Kidney capillary endothelial cell (primary cell): ENCODE measurements around the gene CDK18.

Experiments
- DNase-seq: peaks from one replicate; pipeline ENCODE4 v3.0.0-alpha.2; 2018; ENCODE audit warnings: low spot score

CDK18 gene

DNA sequence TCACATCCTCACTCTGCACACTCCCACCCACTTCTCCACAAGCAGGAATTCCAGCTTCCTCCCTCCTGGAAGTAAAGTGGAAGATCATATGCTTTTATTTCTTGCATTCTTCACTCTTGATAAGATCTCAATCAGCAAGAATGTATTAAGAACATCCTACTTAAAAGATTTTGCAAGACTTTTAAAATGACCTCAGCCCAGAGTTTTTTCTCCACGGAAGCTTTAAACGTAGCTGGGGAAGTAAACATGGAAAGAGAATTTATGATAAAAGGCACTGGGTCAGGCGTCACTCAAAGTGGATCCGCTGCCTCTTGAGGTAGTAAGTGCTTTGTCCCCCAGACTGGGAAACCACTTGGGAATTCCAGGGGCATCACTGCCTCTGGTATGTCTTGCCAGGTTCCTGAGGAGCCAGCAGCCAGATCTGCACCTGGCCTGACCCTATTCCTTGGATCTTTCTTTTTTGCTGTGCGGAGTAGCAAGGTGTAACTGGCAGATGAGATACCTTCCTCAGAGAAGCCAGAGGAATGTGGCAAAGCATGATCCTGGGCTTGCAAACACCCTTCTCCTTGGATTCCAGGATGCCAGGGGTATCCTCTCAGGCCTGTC is 33.9 kb downstream of the CDK18 start:
- DNase-seq = no peak

DNA sequence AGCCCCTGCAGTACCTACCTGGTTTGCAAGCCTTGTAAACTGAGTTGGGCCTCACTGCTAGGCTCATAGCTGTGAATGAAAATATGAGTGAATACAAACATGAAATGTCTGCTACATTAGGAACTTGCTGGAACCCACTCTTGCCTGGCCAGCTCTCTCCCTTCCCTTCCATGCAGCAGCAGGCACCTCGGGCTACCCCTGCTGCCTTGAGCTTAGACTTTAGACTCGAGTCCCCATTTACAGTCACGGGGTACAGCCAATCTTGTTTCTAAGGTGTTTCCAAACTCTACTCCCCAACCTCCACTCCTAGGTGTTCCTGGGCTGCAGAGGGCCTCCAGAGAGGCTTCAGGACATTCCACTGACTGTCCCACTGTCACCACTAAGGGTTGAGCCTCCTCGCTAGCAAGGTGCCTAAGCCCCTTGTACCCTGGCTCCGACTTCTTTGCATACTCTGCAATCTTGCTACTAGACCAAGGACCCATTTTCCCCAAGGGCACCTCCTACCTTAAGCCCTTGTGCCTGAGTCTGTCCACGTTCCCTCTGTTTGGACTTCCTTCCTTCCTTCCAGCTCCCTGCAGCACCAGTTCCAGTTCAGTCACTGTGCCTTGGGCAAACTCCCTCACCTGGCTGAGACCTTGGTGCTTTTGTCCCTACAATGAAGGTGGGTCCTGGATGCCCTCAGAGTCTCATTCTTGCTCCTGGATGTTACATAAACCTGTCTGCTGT is 36.9 kb downstream of the CDK18 start:
- DNase-seq = no peak

DNA sequence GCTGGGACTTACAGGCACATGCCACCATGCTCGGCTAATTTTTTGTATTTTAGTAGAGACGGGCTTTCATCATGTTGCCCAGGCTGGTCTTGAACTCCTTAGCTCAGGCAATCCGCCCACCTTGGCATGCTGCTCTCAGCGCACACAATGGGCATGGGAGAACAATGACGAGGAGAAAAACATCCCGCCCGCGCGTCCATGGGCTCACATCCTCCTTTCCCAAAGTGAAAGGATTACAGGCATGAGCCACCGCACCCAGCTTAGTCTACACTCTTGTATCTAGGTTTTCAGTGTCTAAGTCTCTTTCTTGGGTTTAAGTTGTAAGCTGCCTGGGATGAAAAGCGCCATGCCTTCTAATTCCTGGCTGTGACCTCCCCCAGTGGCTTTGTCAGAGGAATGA is 37.9 kb downstream of the CDK18 start:
- DNase-seq = no peak

DNA sequence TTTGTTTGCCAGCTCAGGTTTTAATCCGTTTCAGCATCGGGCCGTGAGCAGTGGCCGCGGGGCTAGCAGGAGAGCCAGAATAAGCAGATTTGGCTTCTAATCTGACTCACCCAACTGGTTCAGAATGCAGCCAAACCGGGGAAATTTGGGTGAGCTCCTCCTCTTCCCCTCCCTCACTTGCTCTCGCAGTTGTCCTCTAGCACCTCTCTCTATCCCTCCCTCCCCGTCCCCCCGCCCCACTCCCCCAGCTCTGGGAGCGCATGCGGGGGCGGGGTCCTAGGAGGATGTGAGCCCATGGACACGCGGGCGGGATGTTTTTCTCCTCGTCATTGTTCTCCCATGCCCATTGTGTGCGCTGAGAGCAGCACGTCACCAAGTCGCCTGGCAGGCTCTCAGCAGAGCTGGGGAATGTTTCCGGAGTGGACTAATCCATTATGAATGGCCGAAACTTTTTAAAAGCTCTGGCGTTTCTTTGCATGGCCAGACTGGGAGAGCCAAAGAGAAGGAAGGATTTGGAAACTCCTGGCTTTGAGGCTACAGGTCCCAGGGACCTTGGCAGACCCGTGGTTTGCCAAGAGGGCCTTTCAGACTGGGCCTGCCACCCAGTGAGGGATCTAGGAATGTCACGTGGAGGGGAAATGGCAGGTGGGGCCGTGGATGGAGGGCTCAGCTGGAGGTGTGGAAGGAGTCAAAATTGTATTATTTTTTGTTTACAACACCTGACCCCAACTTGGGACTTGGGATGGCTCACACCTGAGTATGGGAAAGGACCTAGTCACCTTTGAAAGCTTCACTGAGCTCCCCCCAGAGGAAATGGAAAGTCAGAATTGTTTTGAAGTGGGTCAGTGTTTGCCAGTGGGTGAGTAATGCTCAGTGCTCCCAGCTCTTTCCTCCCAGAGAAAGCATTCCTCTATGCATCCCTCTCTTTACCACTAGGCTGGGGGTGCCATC is 39.2 kb downstream of the CDK18 start:
- DNase-seq = peak; percentile 92

DNA sequence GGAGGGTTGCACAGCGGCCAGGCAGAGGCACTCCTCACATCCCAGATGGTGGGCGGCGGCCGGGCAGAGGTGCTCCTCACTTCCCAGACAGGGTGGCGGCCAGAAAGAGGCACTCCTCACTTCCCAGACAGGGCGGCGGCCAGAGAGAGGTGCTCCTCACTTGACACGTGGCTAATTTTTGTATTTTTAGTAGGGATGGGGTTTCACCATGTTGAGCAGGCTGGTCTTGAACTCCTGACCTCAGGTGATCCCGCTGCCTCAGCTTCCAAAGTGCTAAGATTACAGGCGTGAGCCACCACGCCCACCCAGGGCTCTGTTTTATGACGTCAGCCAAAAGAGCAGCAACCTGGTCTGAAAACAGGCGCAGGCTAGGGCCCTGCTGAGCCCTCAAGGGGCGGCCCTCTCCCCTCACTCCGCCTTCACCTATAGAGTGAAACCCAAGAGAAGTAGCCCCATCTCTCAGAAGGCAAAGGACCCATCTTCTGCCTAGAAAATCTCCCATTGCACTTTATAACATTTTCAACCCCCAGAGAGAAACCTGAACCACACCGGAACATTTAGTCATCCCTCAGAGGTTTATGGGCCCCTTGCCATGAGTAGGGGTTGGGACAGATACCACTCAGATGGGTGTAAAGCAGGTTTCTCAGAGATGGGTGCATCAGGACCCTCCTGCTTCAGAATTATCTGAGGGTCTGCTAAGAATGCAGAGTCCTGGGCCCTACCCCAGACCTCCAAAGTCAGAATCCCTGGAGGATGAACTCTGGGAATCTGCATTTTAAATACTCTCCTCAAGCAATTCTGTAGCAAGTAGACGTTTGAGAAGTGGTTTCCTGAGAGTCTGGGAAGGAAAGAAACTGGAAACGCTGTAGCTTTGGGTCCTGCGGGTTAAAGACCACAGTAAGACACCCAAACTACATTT is 40.8 kb downstream of the CDK18 start:
- no peak for DNase-seq

DNA sequence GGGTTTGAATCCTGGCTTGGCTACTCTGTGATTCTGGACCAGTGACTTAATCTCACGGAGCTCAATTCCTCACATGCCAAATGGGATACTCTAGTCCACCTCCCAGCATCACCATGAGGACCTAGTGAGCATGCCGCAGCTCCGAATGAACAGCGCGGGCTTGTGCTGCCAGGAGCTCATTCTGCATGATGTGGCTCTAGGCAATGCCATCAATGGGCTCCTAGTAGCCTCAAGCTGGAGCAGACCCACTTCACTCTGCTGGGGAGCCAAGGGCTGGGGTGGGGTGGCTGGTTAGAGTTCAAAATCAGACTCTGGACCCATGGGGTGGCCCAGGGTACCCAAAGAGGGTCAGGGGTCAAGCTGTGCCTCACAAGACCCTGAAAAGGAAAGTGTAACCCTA is 41.5 kb downstream of the CDK18 start:
- DNase-seq = no peak

DNA sequence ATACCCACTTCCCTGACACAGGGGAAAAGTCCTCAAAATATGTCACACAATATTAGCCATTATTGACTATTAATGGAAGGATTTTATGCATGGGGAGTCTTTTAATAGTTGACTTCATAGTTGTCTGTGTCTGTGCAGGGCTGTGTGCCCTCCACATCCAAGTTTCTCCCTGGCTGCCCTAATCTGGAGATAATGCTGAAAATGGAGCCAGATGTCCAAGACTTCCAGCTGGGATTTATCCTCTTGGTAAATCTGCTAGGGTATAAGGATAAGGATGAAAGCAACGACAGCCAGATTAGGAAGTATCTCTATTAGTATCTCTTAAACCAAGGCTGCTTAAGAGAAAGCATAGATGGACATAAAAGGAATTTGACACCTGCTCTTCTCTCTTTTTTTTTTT is 42.1 kb downstream of the CDK18 start:
- no peak for DNase-seq

DNA sequence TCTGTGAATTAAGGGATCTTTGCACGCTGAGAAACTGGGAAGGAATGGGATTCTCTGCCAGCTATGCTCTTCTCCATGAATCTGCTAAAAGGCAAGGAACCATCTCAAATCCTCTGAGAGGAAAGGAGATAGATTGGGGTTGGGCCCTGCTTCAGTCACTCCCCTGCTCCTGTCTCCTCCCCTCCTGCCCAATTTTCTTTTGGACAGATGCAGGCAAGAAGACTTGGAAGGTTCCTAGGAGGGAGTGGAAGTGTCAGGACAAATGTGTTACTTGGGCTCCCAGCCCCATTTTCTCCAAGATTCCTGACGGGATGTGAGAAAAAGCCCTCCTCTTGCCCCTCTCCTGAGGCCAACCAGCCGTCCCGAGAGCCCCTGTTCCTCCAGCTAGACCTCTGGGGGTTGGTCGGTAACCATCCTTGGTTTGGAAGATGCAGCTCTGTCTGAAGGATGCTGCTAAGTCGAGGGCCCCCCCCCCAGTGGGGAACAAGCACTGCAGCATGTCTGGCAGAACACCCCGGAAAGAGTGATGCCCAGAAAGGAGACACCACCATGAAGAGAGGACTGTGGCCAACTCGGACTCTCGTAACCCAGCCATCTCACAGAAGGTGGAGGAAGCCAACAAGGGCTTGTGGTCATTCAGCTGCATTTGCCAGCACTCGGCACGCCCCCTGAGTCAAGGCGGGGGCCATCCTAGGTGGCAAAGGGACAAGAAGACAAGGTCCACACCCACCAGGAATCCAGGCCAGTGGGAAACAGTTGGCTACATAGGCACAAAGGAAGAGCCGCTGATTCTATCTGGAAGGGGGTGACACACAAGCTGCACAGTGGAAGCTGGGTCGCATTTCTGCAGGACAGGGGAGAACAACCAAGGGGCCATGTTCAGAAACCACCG is 43.7 kb downstream of the CDK18 start:
- no peak for DNase-seq

DNA sequence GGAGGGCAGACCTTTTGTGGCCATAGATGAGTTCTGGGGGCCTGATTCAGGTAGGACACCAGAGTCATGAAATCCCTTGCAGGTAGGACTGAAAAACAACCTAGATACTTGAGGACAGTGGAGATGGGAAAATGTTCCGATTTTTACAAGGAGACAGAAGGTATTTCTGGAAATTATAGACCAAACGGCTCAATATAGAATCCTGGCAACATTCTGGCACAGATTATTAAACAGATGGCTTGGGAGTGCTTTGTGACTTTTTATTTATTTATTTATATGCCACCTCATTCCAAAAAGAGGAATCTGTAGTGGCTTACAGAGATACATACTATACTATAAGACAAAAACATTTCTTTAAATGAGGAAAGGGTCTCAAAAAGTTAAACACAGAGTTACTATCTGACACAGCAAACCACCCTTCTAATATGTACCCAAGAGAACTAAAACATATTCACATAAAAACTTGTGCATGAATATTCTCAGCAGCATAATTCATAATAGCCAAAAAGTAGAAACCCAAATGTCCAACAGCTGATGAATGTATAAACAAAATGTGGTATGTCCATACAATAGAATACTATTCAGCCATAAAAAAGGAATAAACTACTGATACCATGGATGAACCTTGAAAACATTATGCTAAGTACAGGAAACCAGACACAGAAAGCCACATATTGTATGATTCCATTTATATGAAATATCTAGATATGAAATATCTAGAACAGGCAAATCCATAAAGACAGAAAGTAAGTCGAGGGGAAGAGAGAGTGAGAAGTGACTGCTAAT is 49.8 kb downstream of the CDK18 start:
- no peak for DNase-seq

DNA sequence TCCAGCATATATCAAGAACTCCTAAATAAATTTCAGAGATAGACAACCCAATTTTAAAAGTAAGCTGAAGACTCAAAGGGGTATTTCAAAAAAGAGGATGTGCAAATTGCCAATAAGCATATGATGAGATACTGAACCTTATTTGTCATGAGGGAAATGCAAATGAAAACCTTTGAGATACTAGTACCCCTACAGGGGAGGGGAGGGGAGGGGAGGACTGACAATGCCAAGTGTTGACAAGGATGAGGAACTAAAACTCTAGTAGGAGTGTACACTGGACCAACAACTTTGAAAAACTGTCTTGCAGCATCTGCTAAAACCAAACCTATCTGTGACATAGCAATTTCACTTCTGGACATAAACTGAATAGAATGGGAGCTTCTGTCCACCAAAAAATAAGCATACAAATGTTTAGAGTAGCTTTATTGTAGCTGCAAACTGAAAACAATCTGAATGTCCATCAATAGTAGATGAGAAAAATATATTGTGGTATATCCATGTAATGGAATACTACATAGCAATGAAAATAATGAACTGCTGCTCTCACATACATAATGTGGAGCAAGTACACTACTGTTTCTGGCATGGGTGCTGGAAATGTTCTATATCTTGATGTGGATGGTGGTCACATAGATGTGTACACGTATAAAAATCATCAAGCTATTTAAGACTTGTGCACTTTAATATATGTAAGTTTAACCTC is 57.2 kb downstream of the CDK18 start:
- no peak for DNase-seq

DNA sequence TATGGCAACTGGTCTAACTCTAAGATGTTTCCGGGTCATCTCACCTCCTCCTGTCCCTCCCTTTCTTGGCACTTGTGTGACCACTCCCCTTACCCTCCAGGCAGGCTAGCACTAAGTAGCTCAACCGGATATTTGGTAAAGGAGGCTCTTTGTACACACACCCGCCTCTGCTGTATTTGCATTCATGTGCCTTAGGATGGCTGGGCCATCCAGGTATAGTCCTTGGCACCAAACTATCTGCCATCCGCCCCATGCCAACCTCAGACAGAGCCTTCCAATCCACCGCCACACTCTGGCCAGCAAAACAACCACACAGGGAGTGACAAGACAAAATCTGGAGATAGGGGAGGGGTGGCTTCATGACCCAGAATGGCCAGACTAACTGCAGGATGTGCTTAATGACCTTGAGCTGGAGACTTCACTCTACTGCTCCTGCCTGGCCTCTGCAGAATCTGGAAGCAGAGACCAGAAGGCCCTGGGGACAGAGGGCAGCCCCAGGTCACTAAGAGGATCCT is 59.5 kb downstream of the CDK18 start:
- DNase-seq = no peak

DNA sequence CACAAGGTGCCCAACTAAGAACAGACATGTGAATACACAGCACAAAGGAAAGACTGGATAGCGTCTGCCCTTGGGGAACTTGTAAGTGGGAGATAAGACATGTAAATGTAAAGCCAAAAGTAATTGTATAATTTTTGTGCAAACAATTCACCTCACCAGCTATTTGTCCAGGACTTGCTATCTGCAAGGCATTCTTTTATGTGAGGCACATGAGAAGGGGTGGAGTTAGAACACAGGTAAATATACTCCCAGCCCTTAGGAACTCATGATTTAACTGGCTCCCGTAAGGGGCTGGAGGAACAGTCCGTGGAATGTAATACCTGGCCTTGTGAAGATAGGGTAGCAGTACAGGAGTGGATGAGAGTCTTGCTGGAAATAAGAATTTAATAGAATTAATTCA is 61.3 kb downstream of the CDK18 start:
- no peak for DNase-seq

DNA sequence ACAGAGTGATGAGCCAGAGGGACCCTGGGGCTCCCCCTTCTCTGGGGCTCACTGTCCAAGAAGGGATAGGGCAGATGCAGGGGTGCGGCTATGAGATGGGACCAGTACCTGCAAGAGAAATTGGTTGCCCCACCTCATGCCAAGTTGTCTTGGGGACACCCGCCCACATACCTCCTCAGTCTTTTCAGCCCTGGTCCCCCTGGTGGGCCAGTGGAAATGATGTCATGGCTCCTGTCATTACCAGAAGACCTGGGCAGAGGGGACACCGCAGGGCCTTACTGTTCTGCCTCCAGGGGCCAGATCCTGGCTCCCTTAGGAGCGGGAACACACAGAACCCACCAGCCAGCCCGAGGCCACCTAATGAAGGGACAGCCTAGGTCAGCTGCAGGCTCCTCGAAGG is 63.2 kb downstream of the CDK18 start:
- no peak for DNase-seq

DNA sequence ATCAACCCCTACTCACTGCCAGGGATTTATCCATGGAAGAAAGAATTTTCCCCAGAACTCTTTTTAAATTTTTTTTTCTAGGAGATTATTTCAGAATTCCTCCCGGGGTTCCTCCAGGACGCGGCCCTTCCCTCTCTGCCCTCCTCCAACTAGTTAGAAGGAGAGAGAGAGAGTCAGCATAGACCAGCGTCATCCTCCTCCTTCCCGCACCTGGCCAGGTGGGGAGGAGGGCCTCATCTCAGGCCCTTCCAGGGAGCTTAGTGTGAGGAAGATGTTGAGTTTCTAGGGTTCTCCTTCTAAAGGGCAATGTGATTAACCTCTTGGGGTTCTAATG is 63.6 kb downstream of the CDK18 start:
- no peak for DNase-seq

DNA sequence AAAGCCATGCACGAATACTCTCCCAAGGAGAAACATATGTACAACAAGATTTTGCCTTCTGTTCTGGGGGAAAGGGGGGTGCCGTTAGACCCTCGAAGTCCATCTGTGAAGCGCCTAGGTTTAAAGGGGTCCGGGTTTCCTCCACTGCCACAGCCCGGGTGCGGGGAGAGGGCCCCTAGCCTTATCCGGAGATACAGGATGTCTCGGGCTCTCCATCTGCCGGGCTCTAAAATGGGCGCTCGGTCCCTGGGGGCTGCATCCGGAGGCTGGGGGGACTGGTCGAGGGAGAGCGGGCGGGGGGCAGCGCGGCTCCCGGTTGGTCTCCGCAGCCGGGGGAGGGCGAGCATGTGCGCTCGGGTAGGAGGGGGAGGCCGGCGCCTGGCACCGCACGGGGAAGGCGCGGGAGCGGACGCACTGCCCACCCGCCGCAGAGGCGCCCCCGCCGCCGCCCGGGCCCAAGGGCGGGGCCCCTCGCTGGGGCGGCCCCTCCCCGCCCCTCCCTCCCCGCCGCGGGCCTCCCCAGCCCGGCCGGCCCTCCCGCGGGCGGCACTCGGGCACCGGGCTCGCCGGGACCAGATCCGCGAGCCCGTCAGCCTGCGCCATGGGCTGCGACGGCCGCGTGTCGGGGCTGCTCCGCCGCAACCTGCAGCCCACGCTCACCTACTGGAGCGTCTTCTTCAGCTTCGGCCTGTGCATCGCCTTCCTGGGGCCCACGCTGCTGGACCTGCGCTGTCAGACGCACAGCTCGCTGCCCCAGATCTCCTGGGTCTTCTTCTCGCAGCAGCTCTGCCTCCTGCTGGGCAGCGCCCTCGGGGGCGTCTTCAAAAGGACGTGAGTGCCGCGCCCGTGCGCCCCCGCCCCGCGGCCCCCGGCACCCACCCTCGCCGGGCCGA is 64.2 kb downstream of the CDK18 start:
- DNase-seq = no peak

DNA sequence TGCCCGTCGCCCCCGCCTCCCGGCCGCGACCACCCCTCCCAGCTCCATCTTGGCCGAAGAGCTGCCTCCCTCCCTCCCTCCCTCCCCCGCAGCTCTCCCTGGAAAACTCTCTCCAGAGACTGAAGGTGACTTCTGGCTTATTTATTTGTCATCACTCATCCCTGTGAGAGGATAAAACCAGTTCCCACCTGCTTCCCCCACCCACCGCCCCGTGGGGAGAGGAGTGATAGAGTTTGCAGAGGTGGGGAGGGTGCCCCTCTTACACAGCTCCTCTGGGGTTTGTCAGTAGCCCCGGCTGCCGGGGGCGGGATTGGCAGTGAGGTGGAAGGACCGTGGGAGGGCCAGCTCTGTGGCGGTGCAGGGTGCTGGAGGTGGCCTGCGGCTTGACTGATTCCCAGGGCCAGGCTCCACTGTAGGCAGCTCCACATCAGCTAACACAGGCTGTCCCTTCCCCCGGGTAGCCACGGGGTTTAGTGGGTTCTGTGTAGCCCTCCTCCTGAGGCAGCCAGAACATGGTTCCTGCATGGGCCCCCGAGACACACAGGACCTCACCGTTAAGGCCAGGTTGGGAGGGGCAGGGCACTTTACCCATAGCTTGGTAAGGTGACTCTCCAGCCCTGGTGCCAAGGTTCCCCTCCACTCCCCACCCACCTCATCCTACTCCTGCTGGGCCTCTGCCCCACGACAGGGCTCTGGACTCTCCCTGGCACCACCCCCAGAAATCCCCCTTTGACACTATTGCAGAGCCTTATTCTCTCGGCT is 65.1 kb downstream of the CDK18 start:
- no peak for DNase-seq

DNA sequence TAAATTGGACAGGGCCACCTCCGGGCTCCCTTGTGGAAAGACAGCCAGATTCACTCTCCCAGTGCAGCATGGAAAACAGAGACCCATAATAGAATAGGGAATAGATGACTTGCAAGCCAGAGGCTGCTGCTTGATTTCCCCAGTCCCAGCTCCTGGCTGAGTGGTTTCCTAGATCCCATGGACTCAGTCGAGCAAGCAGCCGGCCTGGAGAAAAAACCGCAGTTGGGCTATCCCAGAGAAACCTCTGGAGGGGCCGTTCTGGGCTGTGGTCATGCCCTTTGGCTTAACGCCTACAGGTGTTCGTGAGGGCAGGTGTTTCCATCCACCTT is 65.7 kb downstream of the CDK18 start:
- no peak for DNase-seq
